ENCODE data around the gene ZNF483.
"Not testable (repeated sequence)": the region's sequence is repeated elsewhere in the genome, so short reads cannot be mapped to it uniquely, and the experiment has no call there.

Gene ZNF483

DNA sequence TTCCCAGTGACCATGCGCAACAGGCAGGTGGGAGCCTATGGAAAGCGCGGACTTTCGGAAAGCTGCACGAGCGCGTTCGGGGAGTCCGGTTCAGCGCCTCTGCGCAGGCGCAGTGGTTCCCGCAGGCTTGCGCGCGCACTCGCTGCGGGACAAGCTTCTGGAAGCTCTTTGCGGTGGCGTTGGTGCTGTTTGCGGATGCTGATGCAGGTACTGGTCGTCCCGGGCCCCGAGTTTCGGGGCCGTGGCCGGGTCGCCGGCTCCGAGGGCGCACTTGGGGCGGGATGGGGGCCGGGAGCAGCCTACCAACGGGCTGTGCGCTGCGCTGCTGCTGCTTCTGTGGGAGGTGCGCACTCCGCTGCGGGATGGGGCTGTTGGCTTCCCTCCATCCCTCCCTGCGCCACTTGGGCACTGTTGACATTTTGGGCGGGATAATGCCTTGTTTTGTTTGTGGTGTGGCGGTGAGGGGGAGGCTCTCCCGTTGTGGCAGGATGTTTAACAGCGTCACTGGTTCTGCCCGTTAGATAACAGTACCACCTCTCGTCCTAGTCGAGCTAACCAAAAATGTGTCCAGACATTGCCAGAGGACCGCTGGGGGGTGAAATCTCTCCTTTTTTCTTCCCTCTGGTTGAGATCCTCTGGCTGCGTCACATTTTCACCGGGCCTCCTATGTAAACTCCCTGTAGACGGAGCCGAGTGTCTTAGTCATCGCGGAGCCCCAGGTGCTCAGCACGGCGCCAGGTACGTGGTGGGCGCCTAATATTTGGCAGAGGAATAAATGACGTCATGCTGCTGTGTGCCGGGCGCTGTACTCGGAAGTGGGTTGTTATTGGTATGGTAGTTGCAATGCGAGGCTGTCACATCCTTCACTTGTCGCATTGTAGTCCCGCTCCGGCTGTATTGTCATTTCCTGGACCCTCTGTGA lies at the start of gene ZNF483:
Gene ZNF483, plus strand, starts transcription at position 124 of the 922 bp plus-strand sequence. CDS start 2,217 bp downstream, outside the sequence.
- no peak for DNase-seq (ENCODE audit: low spot score)

DNA sequence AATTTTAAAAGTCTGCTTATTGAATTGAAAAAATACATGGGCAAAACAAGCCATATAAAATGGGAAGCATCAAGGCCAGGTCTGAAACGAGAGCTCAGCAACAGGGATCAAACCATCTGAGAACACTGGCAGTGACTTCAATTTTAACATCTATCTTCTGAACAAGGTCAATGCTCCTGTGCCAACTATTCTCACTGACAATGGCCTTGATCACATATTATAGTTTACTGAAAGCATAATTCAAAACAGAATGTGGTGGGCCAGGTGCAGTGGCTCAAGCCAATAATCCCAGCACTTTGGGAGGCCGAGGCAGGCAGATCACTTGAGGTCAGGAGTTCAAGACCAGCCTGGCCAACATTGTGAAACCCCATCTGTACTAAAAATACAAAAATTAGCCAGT lies 49.8 kb upstream of the ZNF483 start:
- DNase-seq (ENCODE audit: low spot score): no peak

DNA sequence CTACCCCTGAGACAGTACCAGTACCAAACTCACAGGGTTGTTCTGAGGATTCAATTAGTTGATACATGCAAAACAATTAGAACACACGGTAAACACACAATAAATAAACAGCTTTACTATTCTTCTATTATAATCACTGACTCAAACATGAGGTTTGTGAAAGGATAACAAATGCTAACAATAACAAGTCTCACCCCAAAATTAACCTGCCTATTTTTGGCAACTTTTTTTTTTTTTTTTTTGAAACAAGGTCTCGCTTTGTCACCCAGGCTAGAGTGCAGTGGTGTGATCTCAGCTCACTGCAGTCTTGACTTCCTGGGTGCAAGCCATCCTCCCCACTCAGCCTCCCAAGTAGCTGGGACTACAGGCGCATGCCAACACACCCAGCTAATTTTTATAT lies 47.3 kb upstream of the ZNF483 start:
- DNase-seq (ENCODE audit: low spot score): no peak

DNA sequence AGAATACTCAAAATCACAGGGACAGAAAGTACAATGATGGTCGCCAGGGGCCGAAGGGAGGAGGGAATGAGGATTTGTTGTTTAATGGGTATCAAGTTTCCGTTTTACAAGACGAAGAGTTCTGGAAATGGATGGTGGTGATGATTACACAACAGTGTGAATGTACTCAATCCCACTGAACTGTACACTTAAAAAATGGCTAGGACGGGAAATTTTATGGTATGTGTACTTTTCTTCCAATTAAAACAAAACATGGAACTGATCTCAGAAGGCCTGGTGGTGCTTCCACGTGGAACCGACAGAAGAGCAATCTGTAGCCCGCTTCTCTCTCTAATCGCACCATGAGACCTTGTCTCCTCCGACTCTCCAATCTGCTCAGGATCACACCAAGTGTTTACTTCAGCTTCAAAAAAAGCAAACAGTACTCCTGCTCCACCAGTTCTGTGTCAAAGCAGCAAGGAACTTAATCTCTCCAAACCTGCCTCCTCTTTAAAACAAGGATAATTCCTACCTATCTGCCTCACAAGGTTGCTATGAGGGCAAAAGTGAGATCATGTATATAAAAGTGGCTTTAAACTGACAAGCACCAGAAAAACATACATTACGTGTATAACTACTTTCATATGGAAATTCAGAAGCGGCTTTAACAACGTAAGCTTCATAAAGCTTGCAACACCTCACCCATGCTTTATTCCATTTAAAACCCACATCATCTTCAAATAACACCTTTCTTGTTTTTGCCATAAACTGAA lies 42.9 kb upstream of the ZNF483 start:
- no peak for DNase-seq (ENCODE audit: low spot score)

DNA sequence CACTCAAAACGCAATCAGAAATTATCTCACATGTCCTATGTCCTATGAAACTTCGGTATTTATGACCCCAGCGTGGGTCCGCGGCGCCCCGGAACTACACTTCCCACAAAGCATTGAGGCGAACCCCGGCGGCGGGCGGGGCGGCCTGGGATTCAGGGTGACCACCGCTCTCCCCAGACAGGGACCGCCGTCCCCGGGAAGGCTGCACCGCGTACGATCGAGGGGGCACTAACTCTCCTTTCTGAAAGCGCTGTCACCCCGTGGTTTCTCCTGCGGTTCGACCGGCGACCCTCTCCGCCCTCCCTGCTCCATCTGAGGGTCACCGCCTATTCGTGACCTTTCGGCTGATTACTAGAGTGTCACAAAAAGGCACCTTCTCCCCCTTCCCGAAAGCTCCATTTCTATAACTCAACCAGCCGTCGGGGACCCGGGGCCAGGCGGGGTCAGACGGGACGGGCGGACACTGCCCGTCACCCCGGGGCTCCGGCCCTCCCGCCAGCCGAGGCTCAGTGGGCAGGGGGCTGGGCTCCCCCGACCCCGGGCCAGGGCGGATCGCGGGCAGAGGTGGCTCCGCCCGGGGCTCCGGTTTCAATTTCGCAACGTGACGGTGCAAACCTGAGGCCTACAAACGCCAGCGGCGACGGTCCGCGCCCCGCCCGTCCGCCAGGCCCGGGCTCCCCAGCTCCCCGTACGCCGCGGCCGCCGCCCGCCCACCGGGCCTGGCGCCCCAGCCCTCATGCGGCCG lies 42.1 kb upstream of the ZNF483 start:
- no peak for DNase-seq (ENCODE audit: low spot score)

DNA sequence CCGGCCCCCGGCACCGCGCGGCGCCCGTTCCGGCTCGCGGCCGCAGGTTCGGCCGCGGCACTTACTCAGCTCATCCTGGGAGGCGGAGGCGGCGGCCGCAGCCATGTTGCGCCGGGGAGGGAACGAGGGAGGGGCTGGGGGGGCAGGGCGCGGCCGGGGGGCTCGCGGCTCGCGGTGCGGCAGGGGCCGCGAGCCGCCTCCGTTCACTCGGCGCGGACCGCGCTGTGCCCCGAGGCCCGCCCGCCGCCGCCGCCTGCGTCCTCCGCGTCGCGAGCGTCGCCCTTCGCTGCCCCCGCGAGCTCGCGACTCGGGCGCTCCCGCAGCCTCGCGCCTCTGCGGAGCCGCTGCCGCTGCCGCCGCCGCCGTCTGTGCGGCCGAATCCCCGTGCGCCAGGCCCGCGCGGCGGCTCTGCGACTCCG lies 41.5 kb upstream of the ZNF483 start:
- no peak for DNase-seq (ENCODE audit: low spot score)

DNA sequence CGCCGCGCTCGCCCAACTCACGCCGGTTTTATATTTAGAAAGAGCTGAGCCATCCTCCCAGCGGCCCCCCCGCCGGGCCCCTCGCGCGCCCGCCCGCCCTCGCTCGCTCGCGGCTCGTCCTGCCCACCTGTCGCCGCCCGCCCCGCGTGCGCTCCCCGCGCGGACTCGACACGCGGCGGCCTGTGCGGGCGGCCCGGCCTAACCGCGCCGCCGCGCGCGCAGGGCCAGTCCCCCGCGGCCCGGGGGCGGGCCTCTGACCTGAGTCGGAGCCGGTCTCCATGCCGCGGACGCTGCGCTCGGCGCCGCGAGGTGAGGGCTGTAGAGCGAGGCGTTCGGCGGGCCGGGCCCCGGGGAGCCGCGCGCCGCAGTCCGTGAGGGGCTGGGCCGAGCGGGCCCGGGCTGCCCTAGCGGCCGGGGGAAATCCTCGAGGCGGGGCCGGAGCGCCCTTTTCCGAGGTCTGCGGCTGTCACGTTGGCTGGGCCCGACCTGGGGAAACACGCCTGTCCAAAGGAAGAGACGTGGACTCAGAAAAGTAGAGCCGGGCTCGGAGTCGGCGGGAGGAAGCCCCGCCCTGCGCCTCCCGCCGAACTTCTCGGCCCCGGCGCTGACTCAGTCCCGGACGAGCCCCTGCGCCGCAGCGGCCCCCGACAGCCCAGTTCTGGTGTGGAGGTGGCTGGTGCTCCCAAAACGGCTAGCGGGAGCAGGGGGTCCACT lies 41.0 kb upstream of the ZNF483 start, which contains the start of gene ECPAS:
Gene ECPAS, minus strand, starts transcription at position 526 of the 714 bp plus-strand sequence. CDS start 11,465 bp downstream, outside the sequence.
- peak; percentile 81 for DNase-seq (ENCODE audit: low spot score)

DNA sequence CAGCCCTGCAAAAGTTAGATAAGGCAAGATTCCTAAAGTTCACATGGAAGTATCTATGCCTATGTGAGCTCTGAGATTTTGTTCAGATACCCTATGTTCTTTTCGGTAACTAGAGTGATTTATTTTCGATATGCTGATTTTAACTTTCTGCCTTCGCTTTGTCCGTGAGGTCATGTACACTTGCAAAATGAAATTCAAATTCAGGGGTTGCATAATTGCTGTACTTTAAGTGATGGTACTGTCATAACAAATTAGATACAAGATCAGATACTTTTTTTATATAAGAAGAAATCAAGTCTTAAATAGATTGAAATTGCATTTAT lies 40.4 kb upstream of the ZNF483 start:
- no peak for DNase-seq (ENCODE audit: low spot score)

DNA sequence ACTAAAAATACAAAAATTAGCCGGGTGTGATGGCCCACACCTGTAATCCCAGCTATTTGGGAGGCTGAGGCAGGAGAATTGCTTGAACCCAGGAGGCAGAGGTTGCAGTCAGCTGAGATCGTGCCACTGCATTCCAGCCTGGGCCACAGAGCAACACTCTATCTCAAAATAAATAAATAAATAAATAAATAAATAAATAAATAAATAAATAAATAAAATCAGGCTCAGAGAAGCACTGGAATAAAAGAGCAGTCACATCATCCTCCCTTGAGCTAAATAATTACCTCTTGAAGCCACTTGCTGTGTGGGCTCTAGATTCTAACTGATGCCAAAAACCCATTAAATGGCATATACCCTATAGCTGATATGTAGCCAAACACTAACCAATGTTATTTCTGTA lies 27.8 kb upstream of the ZNF483 start:
- DNase-seq (ENCODE audit: low spot score): not testable (repeated sequence)

DNA sequence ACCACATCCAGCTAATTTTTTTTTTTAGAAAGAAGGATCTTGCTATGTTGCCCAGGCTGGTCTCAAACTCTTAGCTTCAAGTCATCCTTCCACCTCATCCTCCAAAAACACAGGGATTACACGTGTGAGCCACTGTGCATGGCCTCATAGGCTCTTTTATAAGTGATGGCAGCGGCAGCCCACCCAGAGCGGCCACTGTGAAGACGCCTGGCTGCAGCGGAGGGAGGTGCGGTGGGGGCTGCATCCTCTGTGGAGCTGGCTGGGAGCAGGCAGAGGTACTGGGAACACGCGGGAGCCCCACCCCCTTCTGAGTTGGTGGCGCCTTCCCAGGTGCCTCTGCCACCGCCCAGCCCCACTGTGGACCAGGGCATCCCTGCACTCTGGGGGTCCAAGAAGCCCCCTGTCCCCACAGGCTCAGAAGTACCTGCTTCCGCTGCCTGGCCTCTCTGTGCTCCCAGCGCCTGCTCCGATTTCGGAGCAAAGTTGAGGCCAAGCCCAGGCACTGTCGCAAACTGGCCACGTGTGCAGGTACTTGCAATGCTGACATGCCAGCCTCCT lies 23.9 kb upstream of the ZNF483 start:
- no peak for DNase-seq (ENCODE audit: low spot score)

DNA sequence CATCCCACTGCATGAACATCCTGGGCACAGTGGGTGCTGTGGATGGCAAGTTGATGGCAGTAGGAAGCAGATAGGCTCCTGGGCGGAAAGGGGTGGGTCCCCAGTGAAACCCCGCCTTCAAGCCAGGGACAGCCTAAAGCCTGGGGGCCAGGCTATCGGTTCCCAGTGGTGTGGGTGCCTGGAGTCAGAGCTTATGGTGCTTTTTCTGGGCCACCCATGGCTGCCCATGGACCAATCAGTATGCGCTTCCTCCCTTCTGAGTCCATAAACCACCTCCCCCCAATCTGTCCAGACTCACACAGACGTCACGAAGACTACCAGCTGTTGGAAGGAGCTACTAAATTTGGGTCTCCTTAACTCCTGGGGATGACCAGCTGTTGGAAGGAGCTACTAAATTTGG lies 23.3 kb upstream of the ZNF483 start:
- DNase-seq (ENCODE audit: low spot score): no peak

DNA sequence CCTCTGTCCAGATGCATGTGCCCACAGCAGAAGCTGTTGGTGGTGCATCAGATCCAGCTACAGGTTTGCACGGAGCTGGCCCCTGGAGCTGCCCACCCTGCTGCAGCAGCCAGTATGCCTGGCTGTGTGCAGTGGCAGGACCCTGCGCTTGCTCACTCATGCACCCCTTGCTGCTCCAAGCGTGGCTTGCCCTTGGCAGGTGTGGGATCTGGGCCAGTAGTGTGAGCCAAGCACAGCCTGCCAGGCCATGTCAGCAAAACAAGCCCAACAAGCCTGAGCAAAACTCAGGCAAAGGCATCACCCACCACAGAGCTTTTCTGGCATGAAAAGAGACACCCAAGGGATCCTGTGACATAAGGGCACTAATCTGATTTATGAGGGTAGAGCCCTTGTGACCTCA lies 22.5 kb upstream of the ZNF483 start:
- no peak for DNase-seq (ENCODE audit: low spot score)

DNA sequence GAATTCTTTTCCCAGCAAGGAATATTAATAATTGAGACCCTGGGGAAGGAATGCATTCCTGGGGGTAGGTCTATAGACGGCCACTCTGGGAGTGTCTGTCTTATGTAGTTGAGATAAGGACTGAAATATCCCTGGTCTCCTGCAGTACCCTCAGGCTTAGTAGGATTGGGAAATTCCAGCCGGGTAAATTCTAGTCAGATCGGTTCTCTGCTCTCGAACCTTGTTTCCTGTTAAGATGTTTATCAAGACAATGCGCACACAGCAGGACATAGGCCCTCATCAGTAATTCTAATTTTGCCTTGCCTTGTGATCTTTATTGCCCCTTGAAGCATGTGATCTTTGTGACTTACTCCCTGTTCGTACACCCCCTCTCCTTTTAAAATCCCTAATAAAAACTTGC lies 13.4 kb upstream of the ZNF483 start:
- DNase-seq (ENCODE audit: low spot score): not testable (repeated sequence)

DNA sequence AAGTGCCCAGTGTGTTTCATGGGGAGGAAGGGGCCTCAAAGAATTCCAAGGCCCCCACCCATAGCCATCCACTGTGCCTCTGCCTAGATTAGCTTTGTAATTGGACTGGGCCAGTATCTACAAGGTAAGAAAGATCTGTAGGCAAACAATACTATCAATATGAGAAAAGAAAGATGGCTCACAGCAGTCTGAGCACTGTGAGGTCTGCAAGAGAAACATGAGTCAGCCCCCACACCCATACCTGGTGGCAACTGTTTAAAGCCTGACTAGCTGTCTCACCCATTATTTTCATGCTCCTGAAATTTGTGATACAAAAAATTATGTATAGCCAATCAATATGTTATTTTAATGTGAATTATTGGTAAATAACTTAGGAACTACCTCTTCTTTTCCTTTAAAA lies 10.0 kb upstream of the ZNF483 start:
- DNase-seq (ENCODE audit: low spot score): no peak

DNA sequence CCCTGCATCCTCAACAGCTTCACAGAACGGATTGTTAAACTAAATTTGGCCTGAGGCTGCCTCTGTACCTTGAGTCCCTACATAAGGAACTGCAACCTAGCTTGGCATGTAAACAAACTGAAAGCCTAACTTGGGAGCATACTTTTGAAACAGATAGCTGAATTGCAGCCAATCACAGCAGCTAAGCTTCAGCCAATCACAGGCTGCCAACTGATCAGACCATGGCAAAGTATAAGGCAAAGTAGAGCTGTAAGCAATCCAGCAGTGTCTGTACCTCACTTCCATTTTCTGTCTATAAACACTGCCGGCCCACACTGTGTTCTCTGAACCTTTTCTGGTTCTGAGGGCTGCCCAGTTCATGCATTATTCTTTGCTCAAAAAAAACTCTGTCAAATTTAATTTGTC lies 8.9 kb upstream of the ZNF483 start:
- no peak for DNase-seq (ENCODE audit: low spot score)

DNA sequence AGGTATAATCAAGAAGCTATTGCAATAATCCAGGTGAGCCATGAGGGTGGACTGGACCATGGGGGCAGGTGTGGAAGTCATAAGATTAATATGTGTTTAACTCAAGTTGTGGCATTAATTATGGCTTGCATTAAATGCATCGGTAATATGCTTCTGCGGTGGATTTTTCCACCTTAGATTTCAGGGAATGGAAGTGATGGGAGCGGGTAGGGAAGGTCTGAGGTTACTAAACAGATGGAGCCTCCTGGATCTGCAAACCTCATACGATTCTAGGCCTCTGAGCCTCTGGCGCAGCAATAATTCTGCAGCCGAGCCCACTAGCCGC lies 286 bp upstream of the ZNF483 start:
- DNase-seq (ENCODE audit: low spot score): no peak

DNA sequence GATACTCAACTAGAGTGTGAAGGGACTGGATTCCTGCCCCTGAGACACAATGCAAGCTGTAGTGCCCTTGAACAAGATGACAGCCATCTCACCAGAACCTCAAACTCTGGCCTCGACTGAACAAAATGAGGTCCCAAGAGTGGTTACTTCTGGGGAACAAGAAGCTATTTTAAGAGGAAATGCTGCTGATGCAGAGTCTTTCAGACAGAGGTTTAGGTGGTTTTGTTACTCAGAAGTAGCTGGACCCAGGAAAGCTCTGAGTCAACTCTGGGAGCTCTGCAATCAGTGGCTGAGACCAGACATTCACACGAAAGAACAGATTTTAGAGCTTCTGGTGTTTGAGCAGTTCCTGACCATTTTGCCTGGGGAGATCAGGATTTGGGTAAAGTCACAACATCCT lies 2.4 kb downstream of the ZNF483 start:
- DNase-seq (ENCODE audit: low spot score): no peak

DNA sequence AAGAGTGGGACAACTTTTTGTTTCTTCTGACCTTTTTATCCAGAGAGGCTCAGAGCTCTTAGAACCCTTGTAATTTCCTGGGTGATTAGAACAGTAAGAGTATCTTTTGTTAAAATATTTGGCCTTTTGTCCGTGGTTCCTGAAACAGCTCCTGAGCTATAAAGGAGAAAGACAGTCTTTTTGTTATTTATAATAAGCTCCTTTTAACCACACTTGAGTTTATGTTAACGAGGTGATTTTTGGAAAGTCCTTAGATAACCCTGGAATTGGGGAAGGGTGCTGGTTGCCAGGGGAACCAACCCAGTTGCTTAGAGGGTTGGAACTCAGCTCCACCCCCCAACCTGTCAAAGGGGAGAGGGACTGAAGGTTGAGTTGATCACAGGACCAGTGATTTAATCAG lies 4.8 kb downstream of the ZNF483 start:
- no peak for DNase-seq (ENCODE audit: low spot score)

DNA sequence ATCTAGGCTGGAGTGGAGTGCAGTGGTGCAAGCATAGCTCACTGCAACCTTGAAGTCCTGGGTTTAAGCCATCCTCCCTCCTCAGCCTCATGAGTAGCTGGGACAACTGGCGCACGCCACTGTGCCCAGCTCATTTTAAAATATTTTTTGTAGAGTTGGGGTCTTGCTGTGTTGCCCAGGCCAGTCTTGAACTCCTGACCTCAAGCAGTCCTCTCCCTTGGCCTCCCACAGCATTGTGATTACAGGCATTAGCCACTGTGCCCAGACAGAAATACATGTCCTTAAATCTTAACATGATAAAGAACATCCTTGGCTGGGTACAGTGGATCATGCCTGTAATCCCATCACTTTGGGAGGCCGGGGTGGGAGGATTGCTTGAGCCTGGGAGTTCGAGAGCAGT lies 6.7 kb downstream of the ZNF483 start:
- DNase-seq (ENCODE audit: low spot score): no peak

DNA sequence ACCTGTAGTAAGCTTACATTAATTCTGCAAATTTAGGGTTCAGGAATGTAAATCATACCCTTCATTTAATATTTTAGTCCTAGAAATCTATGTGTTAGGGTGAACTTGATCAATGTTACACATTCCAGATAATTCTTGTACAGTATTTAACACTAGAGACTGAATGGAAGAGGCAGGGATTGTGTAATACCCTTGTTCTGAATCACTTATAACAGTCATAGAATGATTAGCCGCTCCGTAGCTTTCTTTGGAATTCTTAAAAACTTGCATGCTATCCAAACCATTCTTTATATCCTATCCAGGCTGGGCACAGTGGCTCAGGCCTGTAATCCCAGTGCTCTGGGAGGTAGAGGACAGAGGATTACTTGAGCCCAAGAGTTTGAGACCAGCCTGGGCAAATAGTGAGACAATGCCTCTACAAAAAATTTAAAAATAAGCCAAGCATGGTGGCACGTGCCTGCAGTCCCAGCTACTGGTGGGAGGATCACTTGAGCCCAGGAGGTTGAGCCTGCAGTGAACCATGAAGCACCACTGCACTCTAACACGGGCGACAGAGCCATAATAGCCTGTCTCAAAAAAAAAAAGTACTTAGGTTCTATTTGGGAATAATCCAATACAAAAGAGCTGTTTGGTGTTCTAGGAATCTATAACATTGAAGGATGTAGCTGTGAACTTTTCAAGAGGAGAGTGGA lies 8.3 kb downstream of the ZNF483 start:
- no peak for DNase-seq (ENCODE audit: low spot score)

Measured in COLO829 (cell line).